ENCODE data around the gene TMEM208. TPM values are rescaled to one million over a fixed set of nuclear protein-coding genes. Genes with fewer than 3 reads are reported as not detected.
A peak's percentile ranks its signal among the peaks of the same experiment; 100 is the strongest.

Gene TMEM208
- total and polyA plus RNA-seq, 2 of the 13 experiments (the other 11 are each of a cell fraction or from before 2014, with no cell fraction given): 58.8 to 72.9 TPM

DNA sequence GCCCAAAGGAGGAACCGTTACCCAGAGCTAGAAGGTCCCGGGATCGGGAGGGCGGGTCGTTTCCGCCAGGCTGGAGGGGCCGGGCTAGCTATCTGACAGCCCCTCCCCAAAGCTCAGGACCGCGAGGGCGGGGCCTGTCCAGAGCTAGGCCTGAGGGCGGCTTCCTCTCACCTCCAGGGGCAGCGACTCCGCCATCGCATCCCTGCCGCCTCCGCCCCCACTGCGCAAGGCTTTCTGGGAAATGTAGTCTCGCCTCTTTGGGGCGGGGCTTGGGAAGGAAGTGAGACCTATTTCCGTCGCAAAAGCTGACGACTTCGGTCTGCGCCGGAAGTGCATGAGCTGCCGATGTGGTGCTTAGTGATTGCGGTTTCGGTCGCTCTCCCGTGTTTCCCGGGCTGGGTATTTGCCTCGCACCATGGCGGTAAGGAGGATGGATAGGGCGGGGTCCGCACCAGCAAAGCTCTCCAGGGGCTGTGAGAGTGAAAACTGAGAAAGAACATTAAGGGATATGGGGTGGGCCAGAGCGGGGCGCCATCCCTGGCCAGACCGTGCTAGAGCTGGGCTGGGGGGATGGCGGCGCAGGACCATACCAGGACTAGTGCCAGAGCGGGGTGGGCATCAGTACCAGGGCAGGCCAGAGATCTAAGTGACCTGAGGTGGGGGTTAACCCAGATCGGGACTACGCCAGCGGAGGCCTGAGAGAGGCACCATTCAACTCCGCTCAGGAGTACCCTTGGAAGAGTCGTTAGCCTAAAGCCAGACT, at the start of gene TMEM208 (continued):
- TF ChIP-seq ZHX2 (IDR thresholded peaks at IDR 0.05; ENCODE audit: low read depth): peak; percentile 96
- no peak for TF ChIP-seq ZHX2 (CRISPR knock-in tag; IDR thresholded peaks at IDR 0.05; ENCODE audit: borderline replicate concordance)
- TF ChIP-seq KMT2A (CRISPR knock-in tag; IDR thresholded peaks at IDR 0.05): peak; percentile 95
- TF ChIP-seq ZNF331 (CRISPR knock-in tag; IDR thresholded peaks at IDR 0.05): peak; percentile 92
- peak; percentile 37 for TF ChIP-seq TAF15 (IDR thresholded peaks at IDR 0.05; ENCODE audit: low read depth, low read length, poor library complexity, severe bottlenecking)
- peak; percentile 91 for TF ChIP-seq ZBTB3 (CRISPR knock-in tag; IDR thresholded peaks at IDR 0.05; ENCODE audit: borderline replicate concordance, low read depth)
- TF ChIP-seq HOXA7 (CRISPR knock-in tag; IDR thresholded peaks at IDR 0.05): no peak
- TF ChIP-seq DNMT3B (CRISPR knock-in tag; conservative IDR thresholded peaks at IDR 0.05): peak; percentile 82; the same call in 1 of the 2 replicates
- TF ChIP-seq ZBTB42 (CRISPR knock-in tag; IDR thresholded peaks at IDR 0.05): 0 out of 2 replicates have a peak, but pooled peaks have one; percentile 55
- TF ChIP-seq ZNF670 (CRISPR knock-in tag; IDR thresholded peaks at IDR 0.05; ENCODE audit: borderline replicate concordance): no peak
- TF ChIP-seq RAD21 (CRISPR knock-in tag; IDR thresholded peaks at IDR 0.05): peak; percentile 45
- TF ChIP-seq ZNF549 (CRISPR knock-in tag; IDR thresholded peaks at IDR 0.05): peak; percentile 74; the same call in 1 of the 2 replicates
- TF ChIP-seq CEBPG (CRISPR knock-in tag; IDR thresholded peaks at IDR 0.05): peak; percentile 66
- TF ChIP-seq HCFC1 (IDR thresholded peaks at IDR 0.05; ENCODE audit: low read depth, low read length): peak; percentile 100
- peak; percentile 77; the same call in 1 of the 2 replicates for TF ChIP-seq TP53 (CRISPR knock-in tag; conservative IDR thresholded peaks at IDR 0.05)
- peak; percentile 89 for TF ChIP-seq ETV5 (CRISPR knock-in tag; IDR thresholded peaks at IDR 0.05; ENCODE audit: borderline replicate concordance)
- peak; percentile 70 for TF ChIP-seq ARNT2 (CRISPR knock-in tag; IDR thresholded peaks at IDR 0.05; ENCODE audit: low read depth)
- peak; percentile 51 for TF ChIP-seq TFDP1 (CRISPR knock-in tag; IDR thresholded peaks at IDR 0.05; ENCODE audit: borderline replicate concordance)
- TF ChIP-seq ZNF776 (CRISPR knock-in tag; IDR thresholded peaks at IDR 0.05): peak; percentile 99
- peak; percentile 100 for TF ChIP-seq KDM5A (IDR thresholded peaks at IDR 0.05; ENCODE audit: borderline replicate concordance, low read length)
- no peak for TF ChIP-seq ZNF800 (CRISPR knock-in tag; IDR thresholded peaks at IDR 0.05)
- peak; percentile 48 for TF ChIP-seq MEIS2 (CRISPR knock-in tag; IDR thresholded peaks at IDR 0.05)

Measured in HepG2 (cell line).